Smooth muscle cell (in vitro differentiated cells): Measurements from ENCODE around the gene GNG7. TPM values are rescaled to one million over a fixed set of nuclear protein-coding genes. Genes with fewer than 3 reads are reported as not detected.

Source experiments
- DNase-seq: peaks from one replicate; lab custom pipeline; 2025; ENCODE audit not compliant: unreplicated experiment; lab: John Stamatoyannopoulos, UW
- H2AFZ ChIP-seq: fragments of 200-600 bp; sonication (generic); 2 replicates; pipeline ENCODE4 v1.6.0; 2016; ENCODE audit warnings: antibody characterized with exemption, low read depth, mild to moderate bottlenecking
- H3F3A ChIP-seq: fragments of 200-600 bp; sonication (generic); 2 replicates; pipeline ENCODE4 v1.6.0; 2017; ENCODE audit warnings: antibody characterized with exemption, low read depth
- H3K27ac ChIP-seq: fragments of 200-600 bp; sonication (generic); 2 replicates; pipeline ENCODE4 v1.5.1; 2016; ENCODE audit warnings: low read depth, mild to moderate bottlenecking
- H3K27me3 ChIP-seq: fragments of 200-600 bp; sonication (generic); 2 replicates; pipeline ENCODE4 v1.6.1; 2016; ENCODE audit warnings: low read depth, mild to moderate bottlenecking
- H3K36me3 ChIP-seq: fragments of 200-600 bp; sonication (generic); 2 replicates; pipeline ENCODE4 v1.5.1; 2016; ENCODE audit warnings: low read depth
- H3K4me1 ChIP-seq: fragments of 200-600 bp; sonication (generic); 2 replicates; pipeline ENCODE4 v1.5.1; 2016; ENCODE audit warnings: low read depth
- H3K4me2 ChIP-seq: fragments of 200-600 bp; sonication (generic); 2 replicates; pipeline ENCODE4 v1.6.0; 2016; ENCODE audit warnings: mild to moderate bottlenecking
- H3K4me3 ChIP-seq: fragments of 200-600 bp; sonication (generic); 2 replicates; pipeline ENCODE4 v1.5.1; 2016; ENCODE audit warnings: mild to moderate bottlenecking
- H3K79me2 ChIP-seq: fragments of 200-600 bp; sonication (generic); 2 replicates; pipeline ENCODE4 v1.6.0; 2016; ENCODE audit warnings: low read depth, mild to moderate bottlenecking
- H3K9ac ChIP-seq: fragments of 200-600 bp; sonication (generic); 2 replicates; pipeline ENCODE4 v1.6.0; 2016; ENCODE audit warnings: low read depth
- H3K9me3 ChIP-seq: fragments of 200-600 bp; sonication (generic); replicated peaks from 2 replicates; pipeline ENCODE4 v1.5.1; 2016; ENCODE audit warnings: low read depth
- H4K20me1 ChIP-seq: fragments of 200-600 bp; sonication (generic); 2 replicates; pipeline ENCODE4 v1.6.0; 2016; ENCODE audit warnings: low read depth
- CTCF ChIP-seq: fragments of 200-600 bp; sonication (generic); IDR thresholded peaks from 2 replicates; pipeline ENCODE4 v1.5.1; 2017; ENCODE audit warnings: borderline replicate concordance, mild to moderate bottlenecking, antibody characterized with exemption; ENCODE audit not compliant: insufficient read depth, poor library complexity, severe bottlenecking
- WGBS: methylation state at CpG from one replicate; pipeline ENCODE4 v1.1.7; 2016; ENCODE audit warnings: low lambda C conversion rate; 5-methylcytosine and 5-hydroxymethylcytosine counted together
- polyA plus RNA-seq: library from polyadenylated mRNA; unstranded; fragments of >200 nt; fragmentation: Nextera tagmentation; extraction: Ambion mirVana; gene quantifications from 2 replicates; pipeline ENCODE4 v1.2.1, GENCODE V29; 2016
- total RNA-seq: library from RNA; depleted of rRNA; stranded (reverse); fragments of >200 nt; gene quantifications from 2 replicates; pipeline ENCODE4 v1.2.3, GENCODE V29; 2014

GNG7 gene
- total and polyA plus RNA-seq, 2 experiments from 2014 or later = 1.7 to 2.6 TPM

- WGBS = 93% methylated on average over 14 of the region's 15 CpGs
- Histone ChIP-seq H3K9me3 (no peaks in the 10 kb centered on the region), H2AFZ (no peak overlapping the region), H4K20me1 (no peaks in the 10 kb centered on the region), H3K27ac (no peak overlapping the region), H3K36me3 (no peaks in the 10 kb centered on the region), H3K4me1 (no peaks in the 10 kb centered on the region), H3K4me2 (no peak overlapping the region), H3F3A (no peaks in the 10 kb centered on the region), H3K27me3 (no peaks in the 10 kb centered on the region), H3K79me2 (no peaks in the 10 kb centered on the region), H3K9ac (no peak overlapping the region), H3K4me3 (no peak overlapping the region)
- no peak for TF ChIP-seq CTCF
- DNase-seq = no peak
Observed at GRCh38 chr19:2726160-2726855, 23.8 kb upstream of the GNG7 start.

GRCh38 chr19:2724148-2724557 is 21.7 kb upstream of the GNG7 start:
- H3K4me3 ChIP-seq = no peak overlapping the region
- H3F3A ChIP-seq = no peaks in the 10 kb centered on the region
- no peak overlapping the region for H3K9ac ChIP-seq
- H3K9me3 ChIP-seq = no peaks in the 10 kb centered on the region
- DNase-seq = no peak
- H3K36me3 ChIP-seq = no peaks in the 10 kb centered on the region
- no peak overlapping the region for H3K27ac ChIP-seq
- no peak overlapping the region for H2AFZ ChIP-seq
- peaks cover 4% of the 10 kb centered on the region for H3K4me1 ChIP-seq
- TF ChIP-seq CTCF = no peak
- H4K20me1 ChIP-seq = no peaks in the 10 kb centered on the region
- no peak overlapping the region for H3K4me2 ChIP-seq
- 73% methylated on average over 7 of the region's 7 CpGs for WGBS
- no peaks in the 10 kb centered on the region for H3K79me2 ChIP-seq
- H3K27me3 ChIP-seq = no peaks in the 10 kb centered on the region

GRCh38 chr19:2723747-2724146 is 21.3 kb upstream of the GNG7 start:
- TF ChIP-seq CTCF = no peak
- Histone ChIP-seq H3K27me3 (no peaks in the 10 kb centered on the region), H3K9me3 (no peaks in the 10 kb centered on the region), H3K4me1 (peaks cover 4% of the 10 kb centered on the region), H3K36me3 (no peaks in the 10 kb centered on the region), H3K79me2 (no peaks in the 10 kb centered on the region), H3K27ac (no peak overlapping the region), H3K9ac (no peak overlapping the region), H2AFZ (no peak overlapping the region), H3K4me3 (no peak overlapping the region), H3F3A (no peaks in the 10 kb centered on the region), H3K4me2 (no peak overlapping the region), H4K20me1 (no peaks in the 10 kb centered on the region)
- WGBS = 78% methylated on average over 14 of the region's 14 CpGs
- no peak for DNase-seq

- DNase-seq = no peak
- H3K9ac ChIP-seq = no peak overlapping the region
- H3K27me3 ChIP-seq = no peaks in the 10 kb centered on the region
- H3K4me2 ChIP-seq = peak overlapping the region; percentile 57
- no peaks in the 10 kb centered on the region for H3K79me2 ChIP-seq
- no peaks in the 10 kb centered on the region for H3K36me3 ChIP-seq
- no peaks in the 10 kb centered on the region for H3F3A ChIP-seq
- H3K4me1 ChIP-seq = peaks cover 4% of the 10 kb centered on the region
- H2AFZ ChIP-seq = no peak overlapping the region
- no peak overlapping the region for H3K27ac ChIP-seq
- 75% methylated on average over 13 of the region's 13 CpGs for WGBS
- no peaks in the 10 kb centered on the region for H3K9me3 ChIP-seq
- no peaks in the 10 kb centered on the region for H4K20me1 ChIP-seq
- H3K4me3 ChIP-seq = no peak overlapping the region
- no peak for TF ChIP-seq CTCF
Observed at GRCh38 chr19:2723345-2723715, 20.8 kb upstream of the GNG7 start.
